IMR-90 (cell line): ENCODE measurements around the gene GPR17. TPM values are rescaled to one million over a fixed set of nuclear protein-coding genes. Genes with fewer than 3 reads are reported as not detected.

Experiments
- ATAC-seq: fragments of 200-7000 bp; cut with Tn5 transposase; 2 replicates; pipeline ENCODE4 v1.9.1; 2020; ENCODE audit warnings: low read depth, mild to moderate bottlenecking, moderate library complexity
- BruUV-seq: library from RNA; stranded (reverse); fragments of 400-500 nt; replicated peaks from 2 replicates; lab custom pipeline; 2021; lab: Mats Ljungman, UMichigan
- CTCF ChIA-PET: fragments of 300-600 bp; formaldehyde crosslinking; extraction: SDS; loops from one replicate; lab custom pipeline; 2021; ENCODE audit warnings: antibody characterized with exemption; lab: Yijun Ruan, JAX
- POLR2A ChIA-PET: fragments of 300-600 bp; sonication (Branson Sonifier 250); formaldehyde crosslinking; loops from one replicate; lab custom pipeline; 2022; ENCODE audit warnings: antibody characterized with exemption; ENCODE audit not compliant: unreplicated experiment; lab: Charles Lee
- DNase-seq: peaks from one replicate; pipeline ENCODE4 v3.0.0; 2013
- H2AFZ ChIP-seq: replicated peaks from 2 replicates; pipeline ENCODE3; 2013; ENCODE audit warnings: low read length, mild to moderate bottlenecking; ENCODE audit not compliant: poor library complexity
- H2AK5ac ChIP-seq: 2 replicates; pipeline ENCODE4 v1.6.1; 2013; ENCODE audit warnings: low read depth, low read length, inconsistent platforms
- H2AK9ac ChIP-seq: replicated peaks from 2 replicates; pipeline ENCODE3; 2013; ENCODE audit warnings: mild to moderate bottlenecking, low read depth, low read length, moderate library complexity; ENCODE audit not compliant: poor library complexity
- H2BK120ac ChIP-seq: 2 replicates; pipeline ENCODE4 v1.6.1; 2013; ENCODE audit warnings: low read depth, low read length, inconsistent platforms
- H2BK15ac ChIP-seq: 3 replicates; pipeline ENCODE4 v1.6.1; 2013; ENCODE audit warnings: low read depth, low read length, inconsistent platforms
- H2BK20ac ChIP-seq: 2 replicates; pipeline ENCODE4 v1.6.1; 2013; ENCODE audit warnings: low read depth, mild to moderate bottlenecking, inconsistent platforms, low read length, moderate library complexity
- H2BK5ac ChIP-seq: 2 replicates; pipeline ENCODE4 v1.6.1; 2013; ENCODE audit warnings: mild to moderate bottlenecking, low read depth, low read length, inconsistent platforms; ENCODE audit not compliant: poor library complexity, severe bottlenecking
- H3K14ac ChIP-seq: replicated peaks from 2 replicates; pipeline ENCODE4 v1.6.1; 2013; ENCODE audit warnings: low read depth, low read length, inconsistent platforms
- H3K18ac ChIP-seq: 2 replicates; pipeline ENCODE4 v1.6.1; 2013; ENCODE audit warnings: low read depth, low read length, control low read depth
- H3K23ac ChIP-seq: 2 replicates; pipeline ENCODE4 v1.6.1; 2013; ENCODE audit warnings: low read depth, low read length, inconsistent platforms
- H3K27ac ChIP-seq: 2 replicates; pipeline ENCODE4 v1.5.1; 2013; ENCODE audit warnings: mild to moderate bottlenecking, control low read depth, low read length; ENCODE audit not compliant: insufficient read depth
- H3K27me3 ChIP-seq: 2 replicates; pipeline ENCODE4 v1.6.1; 2013; ENCODE audit warnings: low read length; ENCODE audit not compliant: control insufficient read depth, insufficient read depth
- H3K36me3 ChIP-seq: 2 replicates; pipeline ENCODE4 v1.6.1; 2013; ENCODE audit warnings: low read length, mixed read lengths; ENCODE audit not compliant: control insufficient read depth, insufficient read depth
- H3K4ac ChIP-seq: 2 replicates; pipeline ENCODE4 v1.6.1; 2013; ENCODE audit warnings: low read depth, low read length, inconsistent platforms
- H3K4me1 ChIP-seq: 2 replicates; pipeline ENCODE4 v1.6.1; 2013; ENCODE audit warnings: low read length, mixed read lengths; ENCODE audit not compliant: control insufficient read depth, insufficient read depth
- H3K4me2 ChIP-seq: 2 replicates; pipeline ENCODE4 v1.6.1; 2013; ENCODE audit warnings: low read depth, mild to moderate bottlenecking, control low read depth, low read length, moderate library complexity
- H3K4me3 ChIP-seq: 2 replicates; pipeline ENCODE4 v1.5.1; 2013; ENCODE audit warnings: low read depth, mild to moderate bottlenecking, control low read depth, low read length, moderate library complexity; ENCODE audit not compliant: insufficient read depth
- H3K56ac ChIP-seq: 2 replicates; pipeline ENCODE4 v1.6.1; 2013; ENCODE audit warnings: low read length, inconsistent platforms; ENCODE audit not compliant: insufficient read depth; ENCODE audit errors: extremely low read depth
- H3K79me1 ChIP-seq, 2 experiments: 2 replicates each; pipeline ENCODE4 v1.6.1; 2013; ENCODE audit warnings: low read length in 2 of 2, inconsistent platforms in 1 of 2, low read depth in 1 of 2
- H3K9ac ChIP-seq: 2 replicates; pipeline ENCODE4 v1.6.1; 2013; ENCODE audit warnings: low read depth, low read length, control low read depth
- H3K9me1 ChIP-seq: 2 replicates; pipeline ENCODE4 v1.6.1; 2013; ENCODE audit warnings: low read length, inconsistent platforms; ENCODE audit not compliant: insufficient read depth
- H3K9me3 ChIP-seq: 2 replicates; pipeline ENCODE4 v1.6.1; 2013; ENCODE audit warnings: low read length; ENCODE audit not compliant: control insufficient read depth, insufficient read depth
- H4K20me1 ChIP-seq: 2 replicates; pipeline ENCODE4 v1.6.1; 2013; ENCODE audit warnings: low read length, inconsistent platforms; ENCODE audit not compliant: insufficient read depth
- H4K5ac ChIP-seq: 2 replicates; pipeline ENCODE4 v1.6.1; 2013; ENCODE audit warnings: mild to moderate bottlenecking, low read depth, low read length, control low read depth
- H4K8ac ChIP-seq, 2 experiments: 2 replicates each; pipeline ENCODE4 v1.6.1; 2013; ENCODE audit warnings: low read depth in 2 of 2, low read length in 2 of 2, control low read depth in 1 of 2, inconsistent platforms in 1 of 2
- H4K91ac ChIP-seq: 2 replicates; pipeline ENCODE4 v1.6.1; 2013; ENCODE audit warnings: low read depth, low read length, inconsistent platforms; ENCODE audit not compliant: insufficient read depth
- BHLHE40 ChIP-seq: fragments of 150-350 bp; IDR thresholded peaks from 2 replicates; pipeline ENCODE4 v1.6.1; 2016; ENCODE audit warnings: mild to moderate bottlenecking, low read depth, low read length
- CEBPB ChIP-seq: IDR thresholded peaks from 2 replicates; pipeline ENCODE4 v1.6.1; 2012; ENCODE audit warnings: low read depth, low read length, improper control_type of control experiment
- CHD1 ChIP-seq: IDR thresholded peaks from 2 replicates; pipeline ENCODE4 v1.6.1; 2012; ENCODE audit warnings: low read depth, low read length, improper control_type of control experiment
- FOS ChIP-seq: fragments of 150-350 bp; IDR thresholded peaks from 2 replicates; pipeline ENCODE4 v1.6.1; 2016; ENCODE audit warnings: low read depth, low read length
- MAFK ChIP-seq: IDR thresholded peaks from 2 replicates; pipeline ENCODE4 v1.6.1; 2012; ENCODE audit warnings: low read depth, low read length, improper control_type of control experiment
- MAZ ChIP-seq: IDR thresholded peaks from 2 replicates; pipeline ENCODE4 v1.6.1; 2012; ENCODE audit warnings: low read depth, mild to moderate bottlenecking, low read length, improper control_type of control experiment, moderate library complexity, borderline replicate concordance
- MXI1 ChIP-seq: IDR thresholded peaks from 2 replicates; pipeline ENCODE4 v1.6.1; 2012; ENCODE audit warnings: low read depth, mild to moderate bottlenecking, low read length, moderate library complexity, borderline replicate concordance
- NFE2L2 ChIP-seq: fragments of 150-350 bp; IDR thresholded peaks from 2 replicates; pipeline ENCODE4 v1.6.1; 2016; ENCODE audit warnings: low read depth, mild to moderate bottlenecking, low read length
- POLR2A ChIP-seq: IDR thresholded peaks from 2 replicates; pipeline ENCODE4 v1.6.1; 2012; ENCODE audit warnings: mild to moderate bottlenecking, low read depth, low read length
- RAD21 ChIP-seq: IDR thresholded peaks from 2 replicates; pipeline ENCODE4 v1.6.1; 2012; ENCODE audit warnings: low read length, improper control_type of control experiment
- RCOR1 ChIP-seq: IDR thresholded peaks from 2 replicates; pipeline ENCODE4 v1.6.1; 2012; ENCODE audit warnings: mild to moderate bottlenecking, low read length, improper control_type of control experiment; ENCODE audit not compliant: insufficient replicate concordance
- RFX5 ChIP-seq: IDR thresholded peaks from 2 replicates; pipeline ENCODE4 v1.8.0; 2012; ENCODE audit warnings: low read depth, mild to moderate bottlenecking, low read length, moderate library complexity
- SMC3 ChIP-seq: fragments of 150-350 bp; IDR thresholded peaks from 2 replicates; pipeline ENCODE4 v1.6.1; 2016; ENCODE audit warnings: low read depth, mild to moderate bottlenecking, antibody characterized with exemption, low read length, moderate library complexity
- WGBS, 2 experiments: methylation state at CpG; one replicate each; pipeline versions ENCODE4 v1.1.5 to v1.1.7; 2013; ENCODE audit warnings: missing lambda C conversion rate in 2 of 2; ENCODE audit not compliant: insufficient read length in 1 of 2; ENCODE audit errors: extremely low coverage in 2 of 2; 5-methylcytosine and 5-hydroxymethylcytosine counted together
- dilution Hi-C: fragments of 300-500 bp; cut with HindIII; formaldehyde crosslinking; loops from one replicate; pipeline ENCODE4 v1.14.3; 2018; ENCODE audit warnings: low sequenced_read_pairs; ENCODE audit not compliant: unreplicated experiment
- in situ Hi-C: fragments of 300-500 bp; cut with MboI; formaldehyde crosslinking; loops from 3 replicates; pipeline ENCODE4 v1.14.3; 2019; ENCODE audit warnings: low sequenced_read_pairs, inconsistent platforms, mixed read lengths
- intact Hi-C: fragments of 100-400 bp; cut with micrococcal nuclease; formaldehyde crosslinking; loops from 2 replicates; pipeline ENCODE4 v1.10.0; 2022
- polyA plus RNA-seq, 3 experiments: library from polyadenylated mRNA; depleted of rRNA; stranded (reverse); fragments of >200 nt; gene quantifications; 2 replicates each; pipeline ENCODE4 v1.2.3, GENCODE V29; 2012; ENCODE audit warnings: low replicate concordance in 1 of 3
- total RNA-seq: library from RNA; depleted of rRNA; stranded (reverse); fragments of >200 nt; gene quantifications from 2 replicates; pipeline ENCODE4 v1.2.3, GENCODE V29; 2012
- TF ChIP-seq, protein P1 (sequence below): fragments of 150-350 bp; IDR thresholded peaks from 2 replicates; pipeline ENCODE4 v1.6.1; 2016; ENCODE audit warnings: low read depth, mild to moderate bottlenecking, low read length, moderate library complexity, borderline replicate concordance
- TF ChIP-seq, protein P2 (sequence below): fragments of 150-350 bp; IDR thresholded peaks from 2 replicates; pipeline ENCODE4 v1.6.1; 2017; ENCODE audit warnings: mild to moderate bottlenecking, antibody characterized with exemption, low read length, low read depth
- TF ChIP-seq, protein P3 (sequence below): conservative IDR thresholded peaks from 2 replicates; pipeline ENCODE4 v1.5.1; 2012; ENCODE audit warnings: mild to moderate bottlenecking, low read depth, low read length, improper control_type of control experiment

Gene GPR17
- total and polyA plus RNA-seq, 2 of the 4 experiments (the other 2 are of a cell fraction), result not detected

DNA sequence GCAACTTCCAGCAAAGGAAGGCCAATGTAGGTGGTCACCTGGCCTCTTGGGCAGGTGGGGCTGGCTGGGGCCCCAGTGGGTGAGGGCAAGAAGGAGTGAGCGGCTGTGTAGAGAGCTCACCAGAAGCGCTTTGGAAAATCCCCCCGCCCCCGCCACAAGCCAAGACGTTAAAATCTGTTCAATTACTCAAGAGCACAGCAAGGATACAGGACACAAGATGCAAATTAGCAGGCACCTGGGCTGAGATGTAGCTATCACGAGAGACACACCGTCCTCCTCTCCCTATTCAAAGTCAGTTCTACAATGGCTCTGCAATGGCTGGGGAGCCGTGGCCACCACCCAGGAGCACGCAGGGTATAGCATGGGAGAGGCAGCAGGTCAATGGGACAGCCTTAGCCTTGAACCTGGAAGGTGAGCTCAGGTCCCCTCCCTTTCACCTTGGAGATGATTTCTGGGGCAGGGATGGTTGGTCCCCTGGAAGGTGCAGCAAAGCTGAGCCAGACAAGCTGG, 38.5 kb upstream of the GPR17 start:
- no peaks in the 10 kb centered on the region for H3K4me1 ChIP-seq
- intact Hi-C loops (no loop called here), dilution Hi-C loops (no loop called here), in situ Hi-C loops (no loop called here)
- no peak overlapping the region for H2BK120ac ChIP-seq
- ATAC-seq (no peak), DNase-seq (no peak)
- CTCF ChIA-PET, result no interaction called here
- no peak overlapping the region for H3K18ac ChIP-seq
- H3K27me3 ChIP-seq, result peaks cover 16% of the 10 kb centered on the region; the same call in 1 of the 2 replicates
- no peaks in the 10 kb centered on the region for H3K9me1 ChIP-seq
- H3K23ac ChIP-seq, result no peak overlapping the region
- no peaks in the 10 kb centered on the region for H4K20me1 ChIP-seq
- no peak overlapping the region for H3K56ac ChIP-seq
- H3K36me3 ChIP-seq, result no peaks in the 10 kb centered on the region
- no peak overlapping the region for H2BK20ac ChIP-seq
- TF ChIP-seq CEBPB (no peak), POLR2A (no peak), CHD1 (no peak), MAFK (no peak), BHLHE40 (no peak), MXI1 (no peak), SMC3 (no peak), NFE2L2 (no peak), RAD21 (no peak), MAZ (no peak), RFX5 (no peak), FOS (no peak), RCOR1 (no peak)
- TF ChIP-seq, protein P1, sequence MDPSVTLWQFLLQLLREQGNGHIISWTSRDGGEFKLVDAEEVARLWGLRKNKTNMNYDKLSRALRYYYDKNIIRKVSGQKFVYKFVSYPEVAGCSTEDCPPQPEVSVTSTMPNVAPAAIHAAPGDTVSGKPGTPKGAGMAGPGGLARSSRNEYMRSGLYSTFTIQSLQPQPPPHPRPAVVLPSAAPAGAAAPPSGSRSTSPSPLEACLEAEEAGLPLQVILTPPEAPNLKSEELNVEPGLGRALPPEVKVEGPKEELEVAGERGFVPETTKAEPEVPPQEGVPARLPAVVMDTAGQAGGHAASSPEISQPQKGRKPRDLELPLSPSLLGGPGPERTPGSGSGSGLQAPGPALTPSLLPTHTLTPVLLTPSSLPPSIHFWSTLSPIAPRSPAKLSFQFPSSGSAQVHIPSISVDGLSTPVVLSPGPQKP, result no peak
- TF ChIP-seq, protein P2, sequence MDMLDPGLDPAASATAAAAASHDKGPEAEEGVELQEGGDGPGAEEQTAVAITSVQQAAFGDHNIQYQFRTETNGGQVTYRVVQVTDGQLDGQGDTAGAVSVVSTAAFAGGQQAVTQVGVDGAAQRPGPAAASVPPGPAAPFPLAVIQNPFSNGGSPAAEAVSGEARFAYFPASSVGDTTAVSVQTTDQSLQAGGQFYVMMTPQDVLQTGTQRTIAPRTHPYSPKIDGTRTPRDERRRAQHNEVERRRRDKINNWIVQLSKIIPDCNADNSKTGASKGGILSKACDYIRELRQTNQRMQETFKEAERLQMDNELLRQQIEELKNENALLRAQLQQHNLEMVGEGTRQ, result no peak
- TF ChIP-seq, protein P3, sequence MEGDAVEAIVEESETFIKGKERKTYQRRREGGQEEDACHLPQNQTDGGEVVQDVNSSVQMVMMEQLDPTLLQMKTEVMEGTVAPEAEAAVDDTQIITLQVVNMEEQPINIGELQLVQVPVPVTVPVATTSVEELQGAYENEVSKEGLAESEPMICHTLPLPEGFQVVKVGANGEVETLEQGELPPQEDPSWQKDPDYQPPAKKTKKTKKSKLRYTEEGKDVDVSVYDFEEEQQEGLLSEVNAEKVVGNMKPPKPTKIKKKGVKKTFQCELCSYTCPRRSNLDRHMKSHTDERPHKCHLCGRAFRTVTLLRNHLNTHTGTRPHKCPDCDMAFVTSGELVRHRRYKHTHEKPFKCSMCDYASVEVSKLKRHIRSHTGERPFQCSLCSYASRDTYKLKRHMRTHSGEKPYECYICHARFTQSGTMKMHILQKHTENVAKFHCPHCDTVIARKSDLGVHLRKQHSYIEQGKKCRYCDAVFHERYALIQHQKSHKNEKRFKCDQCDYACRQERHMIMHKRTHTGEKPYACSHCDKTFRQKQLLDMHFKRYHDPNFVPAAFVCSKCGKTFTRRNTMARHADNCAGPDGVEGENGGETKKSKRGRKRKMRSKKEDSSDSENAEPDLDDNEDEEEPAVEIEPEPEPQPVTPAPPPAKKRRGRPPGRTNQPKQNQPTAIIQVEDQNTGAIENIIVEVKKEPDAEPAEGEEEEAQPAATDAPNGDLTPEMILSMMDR, result no peak
- no peak overlapping the region for H2AK5ac ChIP-seq
- no peak overlapping the region for H4K91ac ChIP-seq
- POLR2A ChIA-PET, result no interaction called here
- WGBS, 2 experiments, result no CpG with 5 or more reads among the region's 9 CpGs
- H2AFZ ChIP-seq, result no peak overlapping the region
- peak overlapping the region; percentile 31 for H2AK9ac ChIP-seq
- no peak overlapping the region for H3K4me2 ChIP-seq
- H3K4ac ChIP-seq, result no peak overlapping the region
- no peak overlapping the region for H2BK15ac ChIP-seq
- no peak overlapping the region for H3K4me3 ChIP-seq
- H2BK5ac ChIP-seq, result no peak overlapping the region
- H4K8ac ChIP-seq, result no peak overlapping the region
- H3K27ac ChIP-seq, result no peak overlapping the region
- H3K14ac ChIP-seq, result no peak overlapping the region
- no peak overlapping the region for H4K5ac ChIP-seq
- peaks cover 22% of the 10 kb centered on the region for H3K9me3 ChIP-seq
- no TSS peak for BruUV-seq
- no peaks in the 10 kb centered on the region for H3K79me1 ChIP-seq
- no peak overlapping the region for H3K9ac ChIP-seq
